PFSK-1 (cell line): ENCODE data around the gene C9orf153.

Experiments
- FOXP2 ChIP-seq: optimal IDR thresholded peaks from 2 replicates; pipeline ENCODE3; 2011; ENCODE audit warnings: borderline replicate concordance, control low read depth, inconsistent platforms; ENCODE audit not compliant: insufficient read depth; ENCODE audit errors: extremely low read length, extremely low read depth
- POLR2AphosphoS5 ChIP-seq: IDR thresholded peaks from 2 replicates; pipeline ENCODE4 v1.6.1; 2012; ENCODE audit warnings: low read depth, mild to moderate bottlenecking, control low read depth, low read length, moderate library complexity
- REST ChIP-seq, 2 experiments: IDR thresholded peaks; 2 replicates each; pipeline versions ENCODE4 v1.6.1 to v1.8.0; 2011 to 2012; ENCODE audit warnings: low read depth in 2 of 2, low read length in 2 of 2, control low read depth in 1 of 2, inconsistent platforms in 1 of 2, mild to moderate bottlenecking in 1 of 2, moderate library complexity in 1 of 2; ENCODE audit not compliant: insufficient read depth in 1 of 2
- SIN3A ChIP-seq: IDR thresholded peaks from 2 replicates; pipeline ENCODE4 v1.6.1; 2012; ENCODE audit warnings: mild to moderate bottlenecking, low read length, moderate library complexity, borderline replicate concordance; ENCODE audit not compliant: insufficient read depth
- TAF1 ChIP-seq: IDR thresholded peaks from 2 replicates; pipeline ENCODE4 v1.6.1; 2012; ENCODE audit warnings: low read length, control low read depth, borderline replicate concordance; ENCODE audit not compliant: insufficient read depth

The C9orf153 gene

GRCh38 chr9:86274821-86275643 lies 15.6 kb upstream of the C9orf153 start:
- TF ChIP-seq POLR2AphosphoS5 (no peak), FOXP2 (no peak), REST (IDR thresholded peaks at IDR 0.05; ENCODE audit: insufficient read depth in 1 of 2, low read depth in 2 of 2, low read length in 2 of 2) (no peak), SIN3A (no peak), TAF1 (no peak)

GRCh38 chr9:86272221-86272620 lies 12.8 kb upstream of the C9orf153 start:
- no peak for TF ChIP-seq REST (IDR thresholded peaks at IDR 0.05; ENCODE audit: insufficient read depth in 1 of 2, low read depth in 2 of 2, low read length in 2 of 2)
- TF ChIP-seq SIN3A, result no peak
- no peak for TF ChIP-seq FOXP2
- TF ChIP-seq POLR2AphosphoS5, result no peak
- no peak for TF ChIP-seq TAF1

GRCh38 chr9:86263876-86264275 lies 4.4 kb upstream of the C9orf153 start:
- TF ChIP-seq TAF1, result no peak
- no peak for TF ChIP-seq SIN3A
- TF ChIP-seq FOXP2, result no peak
- TF ChIP-seq POLR2AphosphoS5, result no peak
- no peak for TF ChIP-seq REST (IDR thresholded peaks at IDR 0.05; ENCODE audit: insufficient read depth in 1 of 2, low read depth in 2 of 2, low read length in 2 of 2)

GRCh38 chr9:86262492-86262891 lies 3.0 kb upstream of the C9orf153 start:
- no peak for TF ChIP-seq REST (IDR thresholded peaks at IDR 0.05; ENCODE audit: insufficient read depth in 1 of 2, low read depth in 2 of 2, low read length in 2 of 2)
- TF ChIP-seq FOXP2, result no peak
- no peak for TF ChIP-seq TAF1
- TF ChIP-seq SIN3A, result no peak
- no peak for TF ChIP-seq POLR2AphosphoS5

GRCh38 chr9:86257391-86257790 lies 2.1 kb downstream of the C9orf153 start:
- TF ChIP-seq SIN3A, result no peak
- no peak for TF ChIP-seq TAF1
- no peak for TF ChIP-seq REST (IDR thresholded peaks at IDR 0.05; ENCODE audit: insufficient read depth in 1 of 2, low read depth in 2 of 2, low read length in 2 of 2)
- TF ChIP-seq POLR2AphosphoS5, result no peak
- no peak for TF ChIP-seq FOXP2
